Measurements from ENCODE around the gene PKNOX2. TPM values are rescaled to one million over a fixed set of nuclear protein-coding genes. Genes with fewer than 3 reads are reported as not detected.

PKNOX2 gene
- total and polyA plus RNA-seq, 4 donors, result 0.14 to 0.29 (median 0.24) TPM

- Histone ChIP-seq H3K4me3 (ENCODE audit: low read depth in 1 of 3, low read length in 3 of 3) (no peak overlapping the region), H3K4me1 (ENCODE audit: control insufficient read depth in 4 of 4, insufficient read depth in 4 of 4, low read length in 3 of 4) (peaks cover 0 to 4% (median under 1%) of the 10 kb centered on the region in 4 donors), H3K27me3 (ENCODE audit: control insufficient read depth in 4 of 4, insufficient read depth in 4 of 4, low read length in 3 of 4) (peaks cover 0 to 5% (median 2%) of the 10 kb centered on the region in 4 donors), H3K9me3 (ENCODE audit: control insufficient read depth in 4 of 4, low read length in 3 of 4) (no peaks in the 10 kb centered on the region), H3K36me3 (ENCODE audit: control insufficient read depth in 4 of 4, insufficient read depth in 3 of 4, low read depth in 1 of 4, low read length in 3 of 4) (no peaks in the 10 kb centered on the region), H3K9ac (ENCODE audit: low read depth in 1 of 2, low read length in 2 of 2) (no peak overlapping the region), H3K27ac (ENCODE audit: low read depth in 1 of 2, low read length in 2 of 2) (no peak overlapping the region)
- no peak for TF ChIP-seq ATF3 (IDR thresholded peaks at IDR 0.05)
- no peak for TF ChIP-seq MAX (IDR thresholded peaks at IDR 0.05)
- TF ChIP-seq FOXA1 (IDR thresholded peaks at IDR 0.05), result no peak
- no peak for TF ChIP-seq RAD21 (IDR thresholded peaks at IDR 0.05)
- TF ChIP-seq ZBTB33 (IDR thresholded peaks at IDR 0.05), result no peak
- TF ChIP-seq HNF4A (conservative IDR thresholded peaks at IDR 0.05), result no peak
- TF ChIP-seq SP1 (IDR thresholded peaks at IDR 0.05), result no peak
- no peak for TF ChIP-seq YY1 (IDR thresholded peaks at IDR 0.05)
- no peak for TF ChIP-seq GABPA (IDR thresholded peaks at IDR 0.05 in 1 of 2, conservative IDR thresholded peaks at IDR 0.05 in 1 of 2)
- no peak for TF ChIP-seq CTCF (IDR thresholded peaks at IDR 0.05; ENCODE audit: low read depth, low read length, missing input control)
- no peak for TF ChIP-seq REST (IDR thresholded peaks at IDR 0.05)
- TF ChIP-seq FOXA2 (IDR thresholded peaks at IDR 0.05), result no peak
- TF ChIP-seq HNF4G (IDR thresholded peaks at IDR 0.05), result no peak
- TF ChIP-seq TAF1 (conservative IDR thresholded peaks at IDR 0.05), result no peak
- no peak for TF ChIP-seq EGR1 (IDR thresholded peaks at IDR 0.05; ENCODE audit: low read depth in 2 of 2)
- TF ChIP-seq NR2F2 (IDR thresholded peaks at IDR 0.05), result no peak
- TF ChIP-seq RXRA (IDR thresholded peaks at IDR 0.05), result no peak
- no peak for TF ChIP-seq JUND (IDR thresholded peaks at IDR 0.05)
- 84% methylated on average over 11 of the region's 11 CpGs for WGBS
- no peak for DNase-seq (ENCODE audit: low spot score)
Measured at GRCh38 chr11:125401746-125402145, 237.2 kb downstream of the PKNOX2 start.
